Nephron progenitor cell (in vitro differentiated cells): ENCODE measurements around the gene PCNT.

Source experiments
- DNase-seq: peaks from one replicate; pipeline ENCODE4 v3.0.0; 2021
- H3K27ac Mint-ChIP-seq: 2 replicates; pipeline ENCODE4 v1.8.0; 2021; ENCODE audit warnings: mild to moderate bottlenecking, moderate library complexity, mixed read lengths
- H3K27me3 Mint-ChIP-seq: 2 replicates; pipeline ENCODE4 v1.8.0; 2021; ENCODE audit warnings: mild to moderate bottlenecking, low read depth, mixed read lengths; ENCODE audit not compliant: poor library complexity
- H3K36me3 Mint-ChIP-seq: 2 replicates; pipeline ENCODE4 v1.8.0; 2021; ENCODE audit warnings: low read depth, mixed read lengths
- H3K4me1 Mint-ChIP-seq: 2 replicates; pipeline ENCODE4 v1.8.0; 2021; ENCODE audit warnings: mixed read lengths
- H3K4me3 Mint-ChIP-seq: 2 replicates; pipeline ENCODE4 v1.8.0; 2021; ENCODE audit warnings: mild to moderate bottlenecking, moderate library complexity, mixed read lengths
- H3K9me3 Mint-ChIP-seq: 2 replicates; pipeline ENCODE4 v1.8.0; 2021; ENCODE audit warnings: mild to moderate bottlenecking, moderate library complexity, mixed read lengths
- CTCF ChIP-seq: fragments of 200-600 bp; sonication (generic); IDR thresholded peaks from 2 replicates; pipeline ENCODE4 v1.5.0; 2021; ENCODE audit warnings: antibody characterized with exemption

PCNT gene

GRCh38 chr21:46478910-46479309 lies 155.0 kb downstream of the PCNT start:
- no peak for TF ChIP-seq CTCF
- DNase-seq: no peak
- H3K4me1 Mint-ChIP-seq: peaks cover 14% of the 10 kb centered on the region
- peaks cover 49% of the 10 kb centered on the region for H3K36me3 Mint-ChIP-seq
- no peaks in the 10 kb centered on the region for H3K27me3 Mint-ChIP-seq
- H3K9me3 Mint-ChIP-seq: peaks cover 3% of the 10 kb centered on the region
- no peak overlapping the region for H3K27ac Mint-ChIP-seq
- H3K4me3 Mint-ChIP-seq: no peak overlapping the region

GRCh38 chr21:46480466-46480865 lies 156.5 kb downstream of the PCNT start:
- Mint-ChIP-seq H3K27me3 (no peaks in the 10 kb centered on the region), H3K36me3 (peaks cover 48% of the 10 kb centered on the region), H3K4me1 (peaks cover 17% of the 10 kb centered on the region), H3K9me3 (peaks cover 3% of the 10 kb centered on the region), H3K4me3 (no peak overlapping the region), H3K27ac (no peak overlapping the region)
- DNase-seq: no peak
- no peak for TF ChIP-seq CTCF

DNA sequence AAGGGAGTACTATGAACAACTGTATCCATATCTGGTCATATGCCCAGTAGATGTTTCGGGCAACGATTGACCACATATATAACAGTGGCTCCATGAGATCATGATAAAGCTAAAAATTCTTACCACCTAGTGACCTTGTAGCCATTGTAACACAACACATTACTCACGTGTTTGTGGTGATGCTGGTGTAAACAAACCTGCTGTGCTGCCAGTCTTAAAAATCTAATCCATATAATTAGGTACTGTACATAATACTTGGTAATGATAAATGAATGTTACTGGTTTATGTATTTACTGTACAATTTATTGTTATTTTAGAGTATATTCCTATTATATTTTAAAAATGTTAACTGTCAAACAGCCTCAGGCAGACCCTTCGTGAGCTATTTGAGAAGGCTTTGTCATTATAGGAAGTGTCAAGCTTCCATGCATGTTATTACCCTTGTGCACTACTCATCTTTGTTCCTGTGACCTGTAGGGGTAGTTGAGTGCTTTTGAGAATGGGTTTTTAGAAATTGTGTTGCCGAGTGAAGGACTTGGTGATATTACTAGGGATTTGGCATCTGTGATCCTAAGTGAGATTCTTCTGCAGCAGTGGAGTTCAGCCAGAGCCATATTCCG lies 158.4 kb downstream of the PCNT start:
- TF ChIP-seq CTCF: no peak
- Mint-ChIP-seq H3K4me3 (no peak overlapping the region), H3K36me3 (peaks cover 42% of the 10 kb centered on the region), H3K27ac (peak overlapping the region; percentile 37), H3K4me1 (peaks cover 17% of the 10 kb centered on the region), H3K9me3 (no peaks in the 10 kb centered on the region), H3K27me3 (no peaks in the 10 kb centered on the region)
- no peak for DNase-seq

GRCh38 chr21:46482846-46483231 lies 158.9 kb downstream of the PCNT start:
- peaks cover 17% of the 10 kb centered on the region for H3K4me1 Mint-ChIP-seq
- DNase-seq: no peak
- H3K27ac Mint-ChIP-seq: peak overlapping the region; percentile 35
- H3K27me3 Mint-ChIP-seq: no peaks in the 10 kb centered on the region
- H3K9me3 Mint-ChIP-seq: no peaks in the 10 kb centered on the region
- TF ChIP-seq CTCF: no peak
- H3K4me3 Mint-ChIP-seq: no peak overlapping the region
- H3K36me3 Mint-ChIP-seq: peaks cover 38% of the 10 kb centered on the region

DNA sequence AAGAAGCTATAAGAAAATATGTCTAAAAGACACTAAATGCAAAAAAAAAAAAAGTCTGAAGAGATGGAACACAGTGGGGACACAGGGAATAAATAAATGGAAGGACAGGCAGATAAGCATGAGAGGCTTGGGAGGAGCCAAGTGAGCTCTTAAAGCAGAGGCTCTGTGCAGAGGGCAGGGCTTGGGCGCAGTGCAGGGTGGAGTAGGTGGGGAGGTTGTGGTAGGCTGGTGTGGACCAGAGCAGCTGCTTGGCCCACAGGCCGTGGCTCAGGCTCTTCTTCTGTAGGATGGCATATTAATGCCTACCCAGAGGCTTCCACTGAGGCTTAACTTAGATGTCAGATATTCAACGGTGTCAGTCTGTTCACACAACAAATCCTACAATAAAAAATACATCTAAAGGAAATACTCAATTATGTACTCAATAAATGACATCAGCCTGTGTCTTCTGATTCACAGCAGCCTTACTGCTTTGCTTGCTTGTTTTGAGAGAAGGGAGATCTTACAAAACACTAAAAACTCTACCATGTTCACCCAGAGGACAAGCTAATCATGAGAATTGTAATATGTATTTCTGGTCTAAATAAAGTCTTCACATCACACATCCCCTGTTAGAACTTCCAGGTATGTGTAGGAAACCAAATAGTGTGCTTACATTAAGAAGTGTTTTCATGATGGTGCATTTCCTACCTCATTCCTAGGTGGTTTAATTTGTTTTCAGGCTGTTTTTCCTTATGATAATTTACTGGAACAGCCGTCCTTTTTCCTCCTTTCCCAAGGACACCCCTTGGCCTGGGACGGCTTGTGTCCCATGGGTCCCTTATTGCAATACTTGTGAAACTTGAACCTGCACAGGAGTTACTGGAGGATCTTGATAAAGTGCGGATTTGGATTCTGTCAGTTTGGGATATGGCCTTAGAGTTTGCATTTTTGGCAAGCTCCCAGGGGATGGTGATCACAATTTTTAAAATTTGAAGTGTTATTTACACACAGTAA lies 159.6 kb downstream of the PCNT start:
- Mint-ChIP-seq H3K36me3 (peaks cover 32% of the 10 kb centered on the region), H3K9me3 (no peaks in the 10 kb centered on the region), H3K4me1 (peaks cover 17% of the 10 kb centered on the region), H3K27me3 (peaks cover 3% of the 10 kb centered on the region), H3K4me3 (no peak overlapping the region), H3K27ac (peak overlapping the region; percentile 26)
- TF ChIP-seq CTCF: no peak
- no peak for DNase-seq
